ENCODE measurements around the gene TLX2. TPM values are rescaled to one million over a fixed set of nuclear protein-coding genes. Genes with fewer than 3 reads are reported as not detected.

The TLX2 gene
- total RNA-seq, 2 donors from 2014 or later = not detected

GRCh38 chr2:74529357-74530238 lies 15.3 kb downstream of the TLX2 start, which contains the start of the genes AUP1 and HTRA2:
AUP1 (minus strand) TSS chr2:74529706; CDS start chr2:74529629, 77 bp downstream.
HTRA2 (plus strand) TSS chr2:74529933; CDS start chr2:74530007, 74 bp downstream.
- DNase-seq (ENCODE audit: low spot score) = peak; percentile 100
- intact Hi-C loops (cut with DNase I) = no loop called here

- DNase-seq (ENCODE audit: low spot score) = peak; percentile 88
- intact Hi-C loops (cut with DNase I) = no loop called here
These were observed 16.3 kb downstream of the TLX2 start for GRCh38 chr2:74530239-74531187.

- no peak for DNase-seq (ENCODE audit: low spot score)
- intact Hi-C loops (cut with DNase I) = no loop called here
These were observed 17.4 kb downstream of the TLX2 start for GRCh38 chr2:74531666-74532065.

GRCh38 chr2:74532222-74532621 lies 18.0 kb downstream of the TLX2 start:
- intact Hi-C loops (cut with DNase I) = no loop called here
- DNase-seq (ENCODE audit: low spot score) = no peak

GRCh38 chr2:74533464-74533863 lies 19.2 kb downstream of the TLX2 start:
- no peak for DNase-seq (ENCODE audit: low spot score)
- intact Hi-C loops (cut with DNase I) = no loop called here

DNA sequence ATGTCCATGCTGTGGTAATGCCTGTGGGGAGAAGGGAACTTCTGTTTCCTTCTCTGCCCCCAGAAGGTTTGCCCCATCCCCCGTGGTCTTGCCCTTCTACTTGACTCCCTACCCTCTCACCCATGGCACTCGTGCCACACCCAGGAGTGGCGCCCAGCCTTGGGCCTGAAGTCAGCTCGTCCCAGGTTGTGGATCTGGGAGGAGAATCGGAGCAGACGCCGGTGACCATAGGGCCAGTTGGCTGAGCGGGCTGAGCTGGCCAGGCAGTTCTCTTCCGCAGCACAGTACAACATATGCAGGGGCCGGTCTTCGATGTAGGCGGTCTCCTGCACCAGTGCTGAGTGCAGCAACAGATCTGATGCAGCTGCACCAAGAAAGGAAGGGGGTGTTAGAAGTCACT lies 20.2 kb downstream of the TLX2 start:
- DNase-seq (ENCODE audit: low spot score) = no peak
- intact Hi-C loops (cut with DNase I) = no loop called here

GRCh38 chr2:74535440-74535965 lies 21.3 kb downstream of the TLX2 start:
- intact Hi-C loops (cut with DNase I) = no loop called here
- DNase-seq (ENCODE audit: low spot score) = no peak

DNA sequence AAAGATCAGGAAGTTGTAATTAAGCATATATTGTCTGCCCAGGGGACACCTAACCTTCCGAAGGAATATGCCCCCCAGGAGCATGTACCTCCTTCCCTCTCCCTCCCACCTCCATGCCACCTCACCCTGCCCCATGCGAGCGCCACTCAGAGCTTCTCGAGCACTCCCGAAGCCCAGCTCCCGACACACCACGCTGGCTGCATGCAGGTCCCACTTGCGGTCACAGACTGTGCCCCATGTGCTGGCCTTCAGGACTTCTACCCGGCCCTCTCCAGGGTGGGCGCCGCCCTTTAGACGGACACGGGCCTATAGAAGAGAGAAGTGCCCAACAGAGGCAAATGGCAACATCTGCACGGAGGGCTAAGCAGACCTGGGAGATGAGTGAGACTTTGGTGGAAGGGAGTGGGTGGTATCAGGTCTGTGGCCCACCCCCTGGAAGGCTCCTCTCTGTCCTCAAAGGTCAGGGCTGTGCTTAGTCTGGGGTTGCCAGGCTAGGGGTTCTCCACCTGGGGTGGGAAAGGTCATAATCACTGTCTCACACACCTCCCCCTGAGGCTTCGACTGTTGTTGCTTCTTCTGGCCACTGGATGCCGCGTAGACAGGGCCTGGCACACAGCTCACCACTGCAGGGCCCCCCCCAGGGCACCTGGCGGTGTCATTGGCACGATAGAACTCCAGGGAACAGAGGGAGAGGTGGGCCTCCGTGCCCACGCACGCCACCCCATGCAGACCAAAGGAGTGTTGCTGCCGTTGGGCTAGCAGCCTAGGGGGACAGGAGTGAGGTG lies 22.1 kb downstream of the TLX2 start:
- DNase-seq (ENCODE audit: low spot score) = no peak
- intact Hi-C loops (cut with DNase I) = no loop called here

DNA sequence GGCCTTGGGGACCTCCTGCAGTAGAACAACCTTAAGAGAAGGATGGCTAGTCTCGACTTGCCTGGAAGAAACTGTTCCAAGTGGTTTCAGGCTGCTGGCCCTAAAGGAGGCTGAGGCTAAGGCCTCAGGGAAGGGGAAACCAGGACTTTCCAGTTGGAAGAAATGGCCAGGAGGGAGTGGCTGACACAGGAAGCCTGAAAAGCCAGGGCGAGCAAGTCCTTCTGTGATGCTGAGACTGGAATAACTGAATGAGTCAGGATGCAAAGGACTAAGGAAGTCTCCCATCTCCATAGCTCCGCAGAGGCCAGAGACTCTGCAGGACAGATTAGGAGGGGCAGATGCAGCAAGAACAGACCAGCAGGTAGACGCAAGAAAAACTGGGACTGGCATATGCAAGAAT lies 22.9 kb downstream of the TLX2 start:
- intact Hi-C loops (cut with DNase I) = no loop called here
- no peak for DNase-seq (ENCODE audit: low spot score)

DNA sequence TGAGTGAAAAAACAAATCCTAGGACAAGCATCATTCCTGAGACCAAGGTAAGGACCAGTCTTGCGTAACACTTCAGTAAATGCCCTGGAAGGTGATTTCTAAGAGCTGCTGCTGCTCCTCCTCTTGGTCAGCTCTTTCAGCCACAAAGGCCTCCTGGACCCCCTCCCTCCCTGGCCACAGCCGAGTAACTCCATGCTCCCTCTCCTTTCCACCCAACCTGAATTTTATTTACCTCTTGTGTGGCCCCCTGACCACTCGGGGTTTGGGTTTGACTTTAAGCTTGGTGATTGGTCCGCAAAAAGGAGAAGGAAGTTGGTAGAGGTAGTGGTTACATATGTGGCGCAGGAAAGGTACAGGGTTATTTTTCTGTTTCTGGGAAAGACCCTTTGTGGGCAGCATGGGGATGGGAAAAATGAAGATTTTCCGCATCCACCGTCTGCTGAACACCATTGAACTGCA lies 24.7 kb downstream of the TLX2 start:
- intact Hi-C loops (cut with DNase I) = no loop called here
- DNase-seq (ENCODE audit: low spot score) = no peak

DNA sequence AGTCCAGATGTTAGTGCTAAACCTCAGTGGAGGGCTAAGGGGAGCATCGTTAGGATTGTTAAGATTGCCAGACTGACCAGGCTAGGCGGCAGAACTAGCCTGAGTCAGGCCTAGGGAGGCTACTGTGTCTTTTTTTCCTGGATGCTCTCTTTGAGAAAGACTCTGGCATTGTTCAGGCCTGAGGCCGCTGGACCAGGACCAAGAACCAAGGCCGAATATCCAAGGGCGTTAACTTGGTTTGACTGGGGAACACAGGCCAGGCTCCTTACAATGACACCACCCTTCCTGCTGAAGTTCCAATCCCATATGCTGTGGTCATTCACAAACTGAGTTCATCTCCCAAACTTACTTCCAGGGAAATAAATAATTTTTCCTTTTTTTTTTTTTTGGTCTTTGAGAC lies 26.0 kb downstream of the TLX2 start:
- peak; percentile 94 for DNase-seq (ENCODE audit: low spot score)
- intact Hi-C loops (cut with DNase I) = no loop called here

DNA sequence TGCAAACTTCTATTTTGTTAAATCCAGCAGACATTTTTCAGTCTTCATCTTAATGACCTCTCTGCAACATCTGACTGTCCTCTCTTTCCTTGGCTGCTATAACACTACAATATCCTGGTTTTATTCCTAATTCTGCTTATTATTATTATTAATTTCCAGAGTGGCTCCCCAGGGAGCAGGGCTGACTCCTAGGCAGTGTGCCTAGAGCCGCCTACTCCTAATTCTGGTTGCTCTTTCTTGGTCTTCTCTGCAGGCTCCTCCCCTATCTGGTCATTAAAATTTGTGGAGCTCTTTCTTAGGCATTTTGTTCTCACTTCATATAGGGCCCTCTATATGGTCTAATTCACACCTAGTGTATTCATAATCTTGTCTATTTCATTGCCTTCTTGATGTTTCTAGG lies 28.7 kb downstream of the TLX2 start:
- DNase-seq (ENCODE audit: low spot score) = no peak
- intact Hi-C loops (cut with DNase I) = loop anchor here in 1 of 2 donors (1.0 kb wide), 1 partner anchor 21 kb away; no protein-coding TSS in a partner anchor

DNA sequence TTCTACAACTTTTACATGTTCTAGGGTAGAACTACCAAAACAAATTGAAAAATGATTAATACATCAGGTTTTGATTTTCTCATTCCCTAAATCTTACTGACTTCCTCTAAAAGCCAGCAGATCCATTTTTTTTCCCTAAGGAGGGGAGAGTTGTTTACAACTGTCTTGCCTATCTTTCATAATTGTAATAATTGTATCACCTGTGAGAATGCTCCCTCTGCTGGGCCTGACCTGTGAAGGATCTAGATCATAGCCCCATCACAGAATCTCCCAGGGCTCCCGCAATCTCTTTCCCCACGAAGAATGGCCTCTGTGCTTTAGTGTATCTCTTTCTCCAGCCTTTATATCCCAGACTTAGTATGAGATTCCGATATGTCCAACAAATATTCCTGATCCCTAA lies 30.4 kb downstream of the TLX2 start:
- intact Hi-C loops (cut with DNase I) = no loop called here
- no peak for DNase-seq (ENCODE audit: low spot score)

- intact Hi-C loops (cut with DNase I) = no loop called here
- DNase-seq (ENCODE audit: low spot score) = no peak
These were observed 31.8 kb downstream of the TLX2 start for GRCh38 chr2:74546004-74546403.

DNA sequence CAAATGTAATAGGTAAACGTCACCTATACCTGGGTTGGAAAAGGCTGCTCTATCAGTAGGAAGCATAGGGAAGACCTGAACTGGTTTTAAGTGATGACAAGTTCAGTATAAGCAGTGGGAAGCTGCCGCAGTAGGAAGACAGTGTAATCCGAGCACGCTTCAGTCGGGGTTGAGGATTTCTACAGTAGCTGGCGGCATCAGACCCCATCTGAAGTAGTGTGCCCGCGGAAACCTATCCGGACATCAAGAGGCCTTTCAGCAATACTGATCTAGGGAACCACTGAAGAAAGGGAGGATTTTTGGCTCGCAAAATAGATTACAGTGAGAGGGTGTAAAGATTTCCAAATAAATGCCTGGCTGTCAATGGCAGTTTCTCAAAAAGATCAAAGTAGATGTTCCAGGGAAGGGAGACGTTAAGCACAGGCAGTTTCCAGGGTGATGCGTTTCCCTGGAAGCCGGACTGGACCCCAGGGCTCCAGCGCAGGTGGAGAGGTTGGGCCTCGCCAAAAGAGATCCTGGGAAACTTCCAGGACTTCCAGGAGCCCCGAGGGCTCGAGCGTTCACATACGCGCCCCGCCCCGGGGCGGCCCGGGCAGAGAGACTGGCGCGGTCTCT lies 34.1 kb downstream of the TLX2 start:
- no peak for DNase-seq (ENCODE audit: low spot score)
- intact Hi-C loops (cut with DNase I) = no loop called here

- intact Hi-C loops (cut with DNase I) = no loop called here
- peak; percentile 91 for DNase-seq (ENCODE audit: low spot score)
These were observed 34.9 kb downstream of the TLX2 start for GRCh38 chr2:74548900-74549826.

GRCh38 chr2:74550231-74550630 lies 36.0 kb downstream of the TLX2 start:
- intact Hi-C loops (cut with DNase I) = no loop called here
- DNase-seq (ENCODE audit: low spot score) = no peak
